ENCODE data around the gene PSMD11.

The PSMD11 gene

DNA sequence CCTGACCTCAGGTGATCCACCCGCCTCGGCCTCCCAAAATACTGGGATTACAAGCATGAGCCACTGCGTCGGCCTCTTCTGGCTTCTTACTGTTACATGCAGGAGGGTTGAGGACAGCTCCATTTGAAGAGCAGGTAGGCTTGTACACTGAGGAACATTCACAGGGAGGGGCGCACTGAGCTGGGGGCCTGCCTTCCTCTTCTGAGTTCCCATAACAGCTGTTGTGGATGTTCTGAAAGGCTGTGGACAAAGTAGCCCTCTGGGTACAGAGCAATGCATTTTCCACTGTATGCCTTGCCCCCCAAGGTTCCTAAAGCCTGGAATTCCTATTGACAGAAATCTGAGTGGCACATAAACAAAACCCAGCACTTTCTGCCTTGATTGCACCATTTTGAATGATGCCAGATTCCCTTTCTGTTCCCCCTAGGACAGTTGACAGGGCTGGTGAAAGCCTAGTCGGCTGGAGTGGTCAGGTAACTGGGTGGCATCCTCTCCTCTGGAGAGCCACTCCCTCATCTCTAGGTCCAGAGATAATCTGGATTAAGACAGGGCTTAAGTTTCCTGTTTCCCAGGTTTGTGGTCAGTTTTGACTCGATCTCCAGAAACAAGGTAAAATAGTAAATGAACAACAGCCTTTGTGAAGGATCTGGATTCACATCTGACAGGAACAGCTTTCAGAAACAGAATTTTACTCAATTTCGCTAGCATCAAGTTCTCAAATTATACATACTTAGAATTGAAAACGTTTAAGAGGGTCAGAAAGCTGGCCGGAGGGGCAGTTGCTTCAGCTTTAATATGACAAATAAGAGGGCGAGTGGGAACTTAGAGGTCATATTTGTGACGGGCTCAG, 41.2 kb downstream of the PSMD11 start:
- TF ChIP-seq, protein P1, sequence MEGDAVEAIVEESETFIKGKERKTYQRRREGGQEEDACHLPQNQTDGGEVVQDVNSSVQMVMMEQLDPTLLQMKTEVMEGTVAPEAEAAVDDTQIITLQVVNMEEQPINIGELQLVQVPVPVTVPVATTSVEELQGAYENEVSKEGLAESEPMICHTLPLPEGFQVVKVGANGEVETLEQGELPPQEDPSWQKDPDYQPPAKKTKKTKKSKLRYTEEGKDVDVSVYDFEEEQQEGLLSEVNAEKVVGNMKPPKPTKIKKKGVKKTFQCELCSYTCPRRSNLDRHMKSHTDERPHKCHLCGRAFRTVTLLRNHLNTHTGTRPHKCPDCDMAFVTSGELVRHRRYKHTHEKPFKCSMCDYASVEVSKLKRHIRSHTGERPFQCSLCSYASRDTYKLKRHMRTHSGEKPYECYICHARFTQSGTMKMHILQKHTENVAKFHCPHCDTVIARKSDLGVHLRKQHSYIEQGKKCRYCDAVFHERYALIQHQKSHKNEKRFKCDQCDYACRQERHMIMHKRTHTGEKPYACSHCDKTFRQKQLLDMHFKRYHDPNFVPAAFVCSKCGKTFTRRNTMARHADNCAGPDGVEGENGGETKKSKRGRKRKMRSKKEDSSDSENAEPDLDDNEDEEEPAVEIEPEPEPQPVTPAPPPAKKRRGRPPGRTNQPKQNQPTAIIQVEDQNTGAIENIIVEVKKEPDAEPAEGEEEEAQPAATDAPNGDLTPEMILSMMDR (IDR thresholded peaks at IDR 0.05; ENCODE audit: insufficient read depth, missing control alignments), result no peak
- FAIRE-seq (peak; percentile 21), DNase-seq (ENCODE audit: insufficient read length, low spot score) (no peak)

GRCh38 chr17:32486111-32486700, 41.9 kb downstream of the PSMD11 start:
- FAIRE-seq (no peak), DNase-seq (ENCODE audit: insufficient read length, low spot score) (peak; percentile 65)

DNA sequence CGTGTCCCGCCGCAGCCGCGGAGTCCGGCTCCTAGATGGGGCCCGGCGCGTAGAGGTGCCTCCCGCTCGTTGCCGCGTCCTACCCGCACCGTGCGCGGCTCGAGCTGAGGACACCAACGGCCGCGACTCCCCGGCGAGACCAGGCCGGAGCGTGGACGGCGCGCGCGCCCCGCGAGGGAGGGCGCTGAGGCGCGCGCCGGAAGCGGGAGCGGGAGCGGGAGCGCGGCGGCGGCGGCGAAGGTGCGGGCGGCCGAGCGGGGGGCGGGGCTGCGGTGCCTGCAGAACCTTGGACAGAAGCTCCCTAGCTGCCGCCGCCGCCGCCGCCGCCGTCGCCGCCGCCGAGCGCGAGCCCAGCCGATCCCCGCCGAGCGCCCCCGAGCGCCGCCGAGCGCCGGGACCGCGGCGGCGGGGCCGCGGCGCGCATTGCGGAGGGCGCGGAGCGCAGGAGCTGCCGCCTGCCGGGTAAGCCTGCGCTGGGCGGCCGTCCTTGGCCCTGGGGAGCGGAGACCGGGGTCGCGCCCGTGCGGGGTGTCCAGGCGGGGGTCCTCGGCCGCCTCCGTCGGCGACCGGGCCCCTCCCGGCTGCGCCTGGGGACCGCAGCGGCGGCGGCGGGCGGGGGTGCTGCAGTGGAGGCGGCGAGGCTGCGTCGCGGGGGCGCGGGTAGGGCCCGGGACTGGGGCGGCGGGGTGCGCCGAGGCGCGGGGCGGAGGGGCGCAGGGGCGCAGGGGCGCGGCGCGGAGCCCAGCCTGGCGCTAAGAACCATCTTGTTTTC, 42.6 kb downstream of the PSMD11 start, which contains the start of gene CDK5R1:
Gene CDK5R1, plus strand, starts transcription at position 293 of the 772 bp plus-strand sequence. CDS start 628 bp downstream, outside the sequence.
- TF ChIP-seq, protein P1 (IDR thresholded peaks at IDR 0.05; ENCODE audit: insufficient read depth, missing control alignments), result no peak
- no peak for FAIRE-seq
- DNase-seq (ENCODE audit: insufficient read length, low spot score), result no peak

More at GRCh38 chr17:32486111-32486700, 41.9 kb downstream of the PSMD11 start:
- TF ChIP-seq, protein P1 (IDR thresholded peaks at IDR 0.05; ENCODE audit: insufficient read depth, missing control alignments), result no peak

DNA sequence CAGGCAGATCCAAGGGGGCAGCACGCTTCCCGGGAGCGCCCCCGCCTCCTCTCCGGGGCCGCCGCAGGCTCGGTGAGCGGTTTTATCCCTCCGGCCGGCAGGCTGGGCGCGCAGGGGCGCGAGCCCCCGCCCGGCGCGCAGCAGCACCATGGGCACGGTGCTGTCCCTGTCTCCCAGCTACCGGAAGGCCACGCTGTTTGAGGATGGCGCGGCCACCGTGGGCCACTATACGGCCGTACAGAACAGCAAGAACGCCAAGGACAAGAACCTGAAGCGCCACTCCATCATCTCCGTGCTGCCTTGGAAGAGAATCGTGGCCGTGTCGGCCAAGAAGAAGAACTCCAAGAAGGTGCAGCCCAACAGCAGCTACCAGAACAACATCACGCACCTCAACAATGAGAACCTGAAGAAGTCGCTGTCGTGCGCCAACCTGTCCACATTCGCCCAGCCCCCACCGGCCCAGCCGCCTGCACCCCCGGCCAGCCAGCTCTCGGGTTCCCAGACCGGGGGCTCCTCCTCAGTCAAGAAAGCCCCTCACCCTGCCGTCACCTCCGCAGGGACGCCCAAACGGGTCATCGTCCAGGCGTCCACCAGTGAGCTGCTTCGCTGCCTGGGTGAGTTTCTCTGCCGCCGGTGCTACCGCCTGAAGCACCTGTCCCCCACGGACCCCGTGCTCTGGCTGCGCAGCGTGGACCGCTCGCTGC, 43.3 kb downstream of the PSMD11 start:
- FAIRE-seq, result no peak
- TF ChIP-seq, protein P1 (IDR thresholded peaks at IDR 0.05; ENCODE audit: insufficient read depth, missing control alignments), result no peak
- no peak for DNase-seq (ENCODE audit: insufficient read length, low spot score)

GRCh38 chr17:32488177-32488542, 43.9 kb downstream of the PSMD11 start:
- no peak for DNase-seq (ENCODE audit: insufficient read length, low spot score)
- TF ChIP-seq, protein P1 (IDR thresholded peaks at IDR 0.05; ENCODE audit: insufficient read depth, missing control alignments), result no peak
- no peak for FAIRE-seq

DNA sequence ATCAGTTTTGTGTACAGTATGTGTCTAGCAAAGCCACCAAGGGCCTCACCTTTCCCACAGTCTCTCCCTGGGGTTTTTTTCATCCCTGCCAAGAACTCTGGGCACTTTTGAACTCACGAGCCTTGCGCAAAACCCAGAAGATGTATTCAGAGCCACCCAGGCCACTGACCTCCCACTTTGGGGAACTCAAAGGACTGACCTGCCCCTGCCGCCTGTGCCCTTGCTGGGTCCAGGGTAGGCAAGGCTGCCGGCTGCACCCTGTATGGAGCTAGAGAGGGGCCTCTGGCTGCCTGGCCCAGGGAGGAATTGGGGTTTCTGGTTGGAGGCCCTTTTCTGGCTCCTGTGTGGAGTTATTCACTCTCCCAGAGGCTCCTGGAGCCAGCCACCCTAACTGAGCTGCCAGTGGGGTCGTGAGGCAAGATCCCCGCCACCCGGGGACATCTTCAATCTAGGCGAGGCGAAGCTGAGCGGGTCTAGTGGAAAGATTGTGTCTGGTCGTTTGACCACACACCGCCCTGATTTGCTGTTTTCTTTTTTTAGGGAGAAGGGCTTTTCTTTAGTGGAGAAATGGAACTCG, 44.4 kb downstream of the PSMD11 start:
- DNase-seq (ENCODE audit: insufficient read length, low spot score) (no peak), FAIRE-seq (no peak)
- TF ChIP-seq, protein P1 (IDR thresholded peaks at IDR 0.05; ENCODE audit: insufficient read depth, missing control alignments), result no peak
